Colon (tissue), 2 donors: Measurements from ENCODE around the gene RANBP17.

ENCODE experiments used
- FAIRE-seq: peaks from 2 replicates; lab custom pipeline; 2012; peaks lifted over from hg19 to GRCh38; lab: Jason Lieb, UNC
- donor health status: control.
- donor health status: control.

RANBP17 gene

DNA sequence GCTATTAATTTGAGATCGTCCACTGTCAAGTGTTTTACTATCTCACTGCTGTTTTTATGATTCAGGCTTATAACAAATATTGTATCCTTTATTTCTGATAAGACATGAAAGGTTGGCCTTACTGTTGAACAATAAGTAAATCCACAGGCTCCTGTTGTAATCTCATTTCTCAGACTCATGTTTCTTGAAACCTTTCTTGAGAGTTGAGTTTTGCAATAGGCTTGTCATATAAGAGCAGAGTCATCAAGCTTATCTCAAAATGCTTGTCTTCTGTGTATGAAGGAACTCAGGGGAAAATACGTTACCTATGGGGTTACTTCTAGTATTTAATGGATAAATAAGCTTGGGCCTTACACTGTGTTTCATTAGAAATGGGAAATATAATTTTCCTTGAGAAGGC is 438.0 kb downstream of the RANBP17 start:
- no peak for FAIRE-seq

DNA sequence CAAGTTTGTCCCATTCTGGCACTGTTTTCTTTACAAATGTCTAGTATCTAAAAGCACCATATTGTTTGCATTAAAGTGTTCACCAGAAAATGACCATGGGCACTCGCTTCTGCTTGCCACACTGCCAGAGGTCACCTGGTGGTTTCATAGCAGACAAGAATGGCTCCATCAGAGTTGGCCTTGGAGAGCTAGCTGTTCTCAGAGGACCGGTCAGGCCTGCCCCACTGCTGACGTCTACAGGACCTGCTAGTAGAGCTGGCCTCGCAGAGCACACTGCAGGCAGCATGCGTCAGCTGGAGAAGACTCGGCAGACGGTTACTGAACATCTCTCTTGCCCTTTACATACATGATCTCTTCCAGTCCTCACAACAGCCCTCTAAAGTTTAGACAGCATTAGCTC is 438.5 kb downstream of the RANBP17 start:
- no peak for FAIRE-seq

DNA sequence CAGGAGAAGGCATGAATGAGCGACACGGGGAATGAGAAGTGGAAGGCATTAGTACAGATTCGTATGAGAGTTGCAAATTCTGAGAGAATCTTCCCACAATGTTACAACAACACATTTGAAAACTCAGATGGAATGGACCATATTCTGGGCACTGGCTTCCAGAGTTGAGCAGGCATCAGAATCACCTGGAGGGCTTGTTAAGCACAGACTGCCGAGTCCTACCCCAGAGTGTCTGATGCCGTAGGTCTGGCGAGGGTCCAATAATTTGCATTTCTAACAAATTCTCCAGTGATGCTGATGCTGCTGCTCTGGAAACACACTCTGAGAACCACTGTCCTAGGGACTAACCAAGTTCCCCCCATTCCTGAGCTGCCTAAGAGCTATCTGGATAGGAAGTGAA is 444.3 kb downstream of the RANBP17 start:
- no peak for FAIRE-seq

DNA sequence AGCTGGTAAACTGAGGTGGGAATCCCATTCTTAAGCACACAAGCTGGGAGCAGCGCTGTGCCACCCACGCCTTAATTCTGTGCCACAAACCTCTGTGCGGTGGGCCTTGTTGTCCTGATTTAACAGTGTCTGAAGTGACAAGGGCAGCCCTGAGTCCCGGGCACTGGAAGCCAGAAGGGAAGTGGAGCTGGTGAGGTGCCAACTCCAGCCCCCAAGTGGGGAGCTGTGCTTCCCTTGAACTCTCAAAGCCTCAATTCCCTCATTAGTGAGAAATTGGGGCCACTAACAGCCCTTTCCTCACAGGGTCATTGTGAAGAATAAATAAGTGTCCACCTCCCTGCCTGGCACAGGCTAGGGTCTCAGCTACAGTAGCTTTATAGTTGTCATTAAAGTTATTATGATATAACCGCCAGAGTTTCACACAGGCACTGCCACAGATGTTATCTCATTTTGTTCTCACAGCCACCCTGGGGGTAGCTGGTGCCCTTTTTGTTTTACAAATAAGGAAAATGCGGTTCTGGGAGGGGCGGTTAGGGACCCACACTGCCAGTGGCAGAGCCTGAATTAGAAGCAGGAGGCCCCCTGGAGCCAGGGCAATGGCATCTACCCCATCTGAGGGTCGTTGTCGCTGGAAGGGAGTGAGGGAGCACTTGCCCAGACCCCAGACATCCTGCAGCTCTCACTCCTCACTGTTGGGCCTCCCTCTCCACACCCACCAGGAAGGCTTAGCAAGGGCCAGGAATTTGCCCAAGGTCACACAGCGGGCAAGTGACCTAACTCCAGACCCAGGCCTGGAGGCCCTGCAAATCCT is 445.2 kb downstream of the RANBP17 start:
- FAIRE-seq = no peak

DNA sequence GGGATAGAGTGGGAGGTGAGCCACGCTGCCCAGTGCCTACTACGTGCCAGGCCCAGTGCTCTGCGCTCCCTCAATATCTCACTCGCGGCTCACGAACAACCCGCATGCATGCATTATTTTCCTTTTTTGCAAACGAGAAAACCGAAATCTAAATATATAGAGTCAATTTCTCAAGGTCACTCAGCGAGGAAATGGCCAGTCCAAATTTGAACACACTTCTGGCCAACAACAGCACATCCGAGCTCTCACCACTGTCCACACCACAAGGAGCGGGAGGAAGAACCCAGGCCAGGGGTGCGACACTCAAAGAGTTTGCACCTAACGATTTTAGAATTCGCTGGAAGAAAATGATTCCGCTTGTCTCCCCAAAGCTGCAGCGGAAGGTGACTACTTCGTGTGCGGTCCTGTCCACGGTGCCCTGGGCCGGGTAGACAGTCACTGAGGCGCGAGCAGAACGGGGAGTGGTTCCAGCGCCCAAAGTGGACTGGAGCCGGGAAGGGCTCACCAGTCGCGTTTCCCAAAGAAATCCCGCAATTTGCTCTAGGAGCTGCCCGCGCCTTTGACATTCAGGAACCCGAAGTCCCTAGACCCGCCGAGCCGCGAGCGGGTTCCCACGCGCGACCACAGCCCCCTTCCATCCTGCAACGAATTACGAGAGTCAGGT is 446.1 kb downstream of the RANBP17 start:
- FAIRE-seq = no peak

DNA sequence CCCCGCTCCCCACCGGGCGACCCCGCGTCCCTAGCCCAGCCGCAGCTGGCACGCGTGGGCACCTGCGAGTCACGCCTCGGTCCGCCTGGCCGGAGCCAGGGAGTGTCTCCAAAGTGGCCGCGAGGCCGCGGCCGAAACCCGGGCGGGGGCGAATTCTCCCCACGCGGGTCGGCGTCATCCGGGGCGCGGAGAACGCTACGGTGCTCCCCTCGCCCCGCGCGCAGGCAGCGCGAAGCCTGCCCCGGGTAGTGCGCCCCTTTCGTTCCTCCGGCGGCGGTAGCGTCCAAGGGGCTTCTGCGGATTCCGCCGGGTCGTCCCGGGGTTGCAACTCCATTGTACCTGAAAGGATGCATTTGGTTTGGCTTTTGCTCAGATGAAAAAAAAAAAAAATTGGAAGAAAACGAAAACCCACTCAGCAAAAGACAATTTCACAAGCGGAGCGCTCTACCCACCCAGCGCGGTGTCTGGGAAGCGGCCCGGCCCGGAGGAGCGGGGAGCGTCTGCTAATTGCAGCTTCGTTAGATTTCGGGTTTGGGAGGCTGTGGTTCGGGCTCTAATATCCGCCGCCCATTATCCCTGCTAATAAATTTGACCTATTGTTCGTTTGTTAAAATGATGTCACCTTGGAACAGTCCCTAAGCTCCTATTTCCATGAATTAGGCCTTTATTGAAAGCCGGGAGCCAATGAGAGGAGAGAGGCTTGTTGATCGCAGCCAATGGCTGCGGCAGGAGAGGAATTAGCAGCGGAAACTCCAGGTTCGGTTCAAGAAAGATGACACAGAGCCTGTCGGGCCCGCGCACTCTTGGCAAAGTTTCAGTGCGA is 446.8 kb downstream of the RANBP17 start, which contains the start of gene TLX3:
TSS of gene TLX3 (plus strand) at position 796 of the 823 bp plus-strand sequence. CDS start 118 bp downstream, outside the sequence.
- no peak for FAIRE-seq

DNA sequence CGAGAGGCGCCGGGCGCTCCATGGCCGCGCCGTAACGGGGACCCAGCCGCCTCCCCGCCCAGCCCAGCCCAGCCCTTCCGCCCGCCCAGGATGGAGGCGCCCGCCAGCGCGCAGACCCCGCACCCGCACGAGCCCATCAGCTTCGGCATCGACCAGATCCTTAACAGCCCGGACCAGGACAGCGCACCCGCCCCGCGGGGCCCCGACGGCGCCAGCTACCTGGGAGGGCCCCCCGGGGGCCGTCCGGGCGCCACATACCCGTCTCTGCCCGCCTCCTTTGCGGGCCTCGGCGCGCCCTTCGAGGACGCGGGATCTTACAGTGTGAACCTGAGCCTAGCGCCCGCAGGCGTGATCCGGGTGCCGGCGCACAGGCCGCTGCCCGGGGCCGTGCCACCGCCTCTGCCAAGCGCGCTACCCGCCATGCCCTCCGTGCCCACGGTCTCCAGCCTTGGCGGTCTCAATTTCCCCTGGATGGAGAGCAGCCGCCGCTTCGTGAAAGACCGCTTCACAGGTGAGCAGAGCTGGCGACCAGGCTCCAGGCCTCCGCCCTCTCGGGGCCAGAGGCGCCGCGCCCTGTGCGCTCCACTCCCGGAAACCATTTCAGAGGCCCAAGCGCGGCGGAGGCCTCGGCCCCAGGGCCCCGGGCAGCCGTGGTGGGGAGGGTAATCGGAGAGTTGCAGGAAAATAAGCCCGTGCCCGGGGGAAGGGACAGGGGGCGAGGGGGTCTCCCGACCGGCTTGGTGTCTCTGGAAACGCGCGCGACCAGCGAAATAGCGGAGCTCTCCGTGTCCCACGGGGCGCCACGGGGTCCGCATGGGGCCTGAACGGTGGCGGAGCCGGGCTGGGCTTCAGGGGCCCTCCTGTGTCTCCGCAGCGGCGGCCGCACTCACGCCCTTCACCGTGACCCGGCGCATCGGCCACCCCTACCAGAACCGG is 447.7 kb downstream of the RANBP17 start:
- no peak for FAIRE-seq

DNA sequence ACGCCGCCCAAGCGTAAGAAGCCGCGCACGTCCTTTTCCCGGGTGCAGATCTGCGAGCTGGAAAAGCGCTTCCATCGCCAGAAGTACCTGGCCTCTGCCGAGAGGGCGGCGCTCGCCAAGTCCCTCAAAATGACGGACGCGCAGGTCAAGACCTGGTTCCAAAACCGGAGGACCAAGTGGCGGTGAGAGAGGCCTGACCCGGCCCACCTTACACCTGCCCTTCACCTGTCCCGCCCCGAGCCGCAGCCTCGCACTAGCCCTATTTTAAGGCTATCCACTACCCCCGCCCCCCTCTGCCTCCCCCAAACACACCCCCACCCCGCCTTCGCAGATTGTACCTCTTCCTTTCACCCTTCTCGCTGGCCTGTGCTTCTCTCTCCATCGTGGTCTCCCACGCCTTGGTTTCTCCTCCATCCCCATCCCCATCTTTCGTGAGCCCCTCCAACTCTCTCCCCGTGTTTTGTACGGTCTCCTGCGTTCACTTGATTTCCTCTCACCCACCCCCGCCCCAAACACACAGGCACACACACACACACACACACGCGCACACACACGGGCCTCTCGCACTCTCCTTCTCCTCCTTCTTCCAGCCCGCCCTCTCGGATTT is 448.5 kb downstream of the RANBP17 start:
- FAIRE-seq = no peak

DNA sequence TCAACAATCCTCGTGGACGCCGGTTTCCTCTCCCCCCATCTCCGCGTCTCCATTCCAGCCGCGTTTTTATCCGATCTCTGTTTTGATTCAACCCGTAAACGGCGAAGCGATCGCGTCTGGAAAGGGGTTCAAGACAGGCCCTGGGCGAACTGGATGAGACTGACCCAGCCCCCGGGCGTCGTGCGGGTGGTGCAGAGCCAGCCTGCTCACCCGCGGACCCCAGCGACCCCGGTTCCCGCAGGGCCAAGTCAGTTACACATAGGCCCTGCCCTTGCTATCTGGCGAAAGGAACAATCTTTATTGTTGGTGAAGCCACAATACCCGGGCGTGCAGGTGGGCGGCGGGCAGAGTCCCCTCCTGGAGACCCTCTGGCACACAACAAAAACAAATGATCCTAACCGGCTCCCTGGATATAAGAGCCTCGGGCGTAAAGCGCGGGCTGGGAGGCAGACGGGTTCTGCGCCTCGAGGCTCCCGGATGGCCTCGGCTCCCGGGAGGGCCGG is 449.1 kb downstream of the RANBP17 start:
- no peak for FAIRE-seq

DNA sequence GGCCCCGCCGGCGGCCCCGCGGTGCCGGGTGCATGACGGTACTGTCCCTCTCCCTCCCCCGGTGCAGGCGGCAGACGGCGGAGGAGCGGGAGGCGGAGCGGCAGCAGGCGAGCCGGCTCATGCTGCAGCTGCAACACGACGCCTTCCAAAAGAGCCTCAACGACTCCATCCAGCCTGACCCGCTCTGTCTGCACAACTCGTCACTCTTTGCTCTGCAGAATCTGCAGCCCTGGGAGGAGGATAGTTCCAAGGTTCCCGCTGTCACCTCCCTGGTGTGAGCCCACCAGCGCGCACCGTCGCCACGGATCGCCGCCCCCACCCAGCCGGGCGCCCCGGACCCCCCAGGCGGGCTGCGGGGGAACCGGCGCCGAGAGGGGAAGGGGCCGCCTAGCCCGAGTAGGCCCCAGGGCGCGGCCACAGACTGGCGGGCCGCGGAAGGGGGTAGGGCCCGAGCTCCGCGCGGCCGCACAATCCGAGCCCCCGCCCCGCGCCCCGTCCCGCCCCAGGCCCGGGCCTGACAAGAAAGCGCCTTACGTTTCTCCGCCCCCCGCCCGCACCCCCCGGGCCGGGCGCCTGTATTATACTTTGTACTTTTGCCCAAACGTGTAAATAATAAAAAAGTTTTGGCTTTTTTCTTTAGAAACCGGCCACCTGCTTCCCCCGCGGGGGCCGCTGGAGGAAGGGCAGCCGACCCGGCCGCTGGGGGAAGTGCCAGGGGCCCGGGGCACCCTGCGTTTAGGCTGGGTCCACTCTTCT is 449.7 kb downstream of the RANBP17 start:
- no peak for FAIRE-seq

DNA sequence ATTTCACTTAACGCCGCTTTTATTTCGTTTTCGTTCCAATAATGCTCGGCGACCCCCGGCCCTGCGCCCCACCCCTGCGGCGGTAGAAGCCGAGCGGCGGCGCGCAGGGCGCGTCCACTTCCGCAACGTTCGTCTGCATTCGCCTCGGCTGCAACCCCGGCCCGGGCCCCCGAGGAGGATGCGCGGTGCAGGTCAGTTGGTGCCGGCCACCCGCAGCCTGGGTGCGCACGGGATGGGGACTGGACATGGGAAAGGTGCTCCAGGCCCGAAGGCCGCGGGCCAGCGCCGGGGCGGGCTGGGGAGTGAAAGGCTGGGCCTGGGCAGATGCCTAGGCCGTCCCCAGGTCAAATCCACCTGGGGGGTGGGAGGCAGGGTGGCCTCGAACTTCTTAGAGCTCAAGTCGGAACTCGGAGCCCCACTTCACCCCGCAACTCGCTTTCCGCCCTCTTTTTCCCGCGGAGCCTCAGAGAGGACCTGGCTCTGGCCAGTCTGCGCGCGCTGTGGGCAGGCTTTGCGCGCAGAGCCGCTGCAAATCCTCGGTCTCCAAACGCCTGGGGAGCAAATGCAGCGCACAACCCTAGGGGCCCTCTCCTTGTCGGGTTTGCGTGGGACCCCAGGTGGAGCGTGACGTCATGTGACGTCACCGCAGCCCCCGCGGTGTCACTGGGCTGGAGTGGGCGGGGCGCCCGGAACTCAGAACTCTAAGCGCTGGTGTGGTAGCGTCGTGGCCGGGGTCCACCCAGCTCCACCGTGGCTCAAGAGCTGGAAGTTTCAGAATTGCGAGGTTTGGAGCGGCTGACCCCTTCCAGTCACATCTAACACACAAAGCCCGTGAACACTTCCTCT is 450.5 kb downstream of the RANBP17 start:
- no peak for FAIRE-seq

DNA sequence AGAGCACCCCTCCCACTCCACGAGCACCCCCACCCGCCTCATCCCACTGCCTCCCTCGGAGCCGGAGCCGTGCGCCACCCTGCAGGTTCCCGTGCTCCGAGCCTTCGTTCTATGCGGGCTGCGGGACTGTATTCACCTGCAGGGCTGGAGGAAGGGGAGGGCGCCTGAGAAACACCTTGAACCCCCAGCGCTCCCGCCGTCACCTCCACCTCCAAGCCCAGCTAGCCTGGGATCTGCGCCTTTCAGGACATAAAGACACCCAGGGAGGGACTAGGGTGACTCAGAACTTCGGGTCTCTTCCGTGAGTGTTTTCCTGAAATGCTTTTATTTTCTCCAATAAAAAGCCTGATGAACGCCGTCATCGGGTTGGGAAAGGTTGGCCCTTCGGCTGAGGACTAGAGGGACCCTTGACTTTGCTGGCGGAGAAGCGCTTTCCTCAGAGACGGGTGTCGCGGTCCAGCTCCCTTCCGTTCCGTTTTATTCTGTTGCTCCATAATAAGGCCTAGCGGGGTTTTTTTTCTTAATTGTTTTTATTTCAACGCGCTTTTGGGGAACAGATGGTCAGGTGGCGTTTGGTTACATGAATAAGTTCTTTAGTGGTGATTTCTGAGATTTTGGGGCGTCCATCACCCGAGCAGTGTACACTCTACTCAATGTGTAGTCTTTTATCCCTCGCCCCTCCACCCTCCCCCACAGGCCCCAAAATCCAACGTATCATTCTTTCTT is 451.8 kb downstream of the RANBP17 start:
- no peak for FAIRE-seq

DNA sequence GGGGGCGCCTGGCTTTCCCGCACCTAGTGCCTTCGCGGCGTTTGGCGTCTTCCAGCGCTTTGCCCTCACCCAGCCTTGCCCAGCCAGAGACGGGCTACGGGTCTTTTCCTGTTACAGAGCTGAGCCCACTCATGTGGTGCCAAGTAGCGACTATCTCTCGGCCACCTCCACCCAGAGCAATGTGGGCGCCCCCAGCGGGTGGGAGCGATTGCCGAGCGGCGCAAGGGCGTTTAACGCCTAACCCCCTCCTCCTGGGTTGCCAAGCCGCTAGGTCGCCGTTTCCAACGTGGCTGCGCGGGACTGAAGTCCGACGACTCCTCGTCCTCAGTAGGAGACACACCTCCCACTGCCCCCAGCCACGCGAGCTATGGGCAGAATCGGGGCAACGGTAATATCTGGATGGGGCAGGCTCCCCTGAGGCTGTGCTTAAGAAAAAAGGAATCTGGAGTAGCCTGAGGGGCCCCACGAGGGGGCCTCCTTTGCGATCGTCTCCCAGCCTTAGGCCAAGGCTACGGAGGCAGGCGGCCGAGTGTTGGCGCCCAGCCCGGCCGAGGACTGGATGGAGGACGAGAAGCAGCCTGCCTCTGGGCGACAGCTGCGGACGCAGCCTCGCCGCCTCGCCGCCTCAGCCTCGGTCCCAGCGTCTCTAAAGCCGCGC is 453.0 kb downstream of the RANBP17 start:
- FAIRE-seq = no peak

DNA sequence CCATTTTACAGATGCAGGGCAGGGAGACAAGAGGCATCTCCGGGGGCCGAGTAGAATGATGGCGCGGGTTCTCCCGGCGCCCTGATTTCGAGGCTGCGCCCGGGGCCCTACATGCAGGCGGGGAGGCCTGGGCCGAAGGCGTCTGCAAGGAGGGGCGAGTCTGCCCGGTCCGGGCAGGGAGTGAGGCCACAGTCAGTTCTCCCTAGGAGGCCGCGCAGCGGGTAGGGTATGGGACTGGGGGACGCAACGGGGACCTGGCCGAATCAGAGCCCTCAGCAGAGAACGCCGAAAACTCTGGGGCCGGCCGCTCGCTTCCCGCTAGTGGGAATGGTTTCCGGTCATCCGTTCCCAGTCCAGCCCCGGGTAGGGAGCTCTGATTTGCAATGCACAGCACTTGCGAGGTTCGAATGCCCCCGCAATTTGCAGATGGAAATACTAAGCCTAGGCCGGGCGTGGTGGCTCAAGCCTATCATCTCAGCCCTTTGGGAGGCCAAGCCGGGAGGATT is 453.6 kb downstream of the RANBP17 start:
- FAIRE-seq = no peak

DNA sequence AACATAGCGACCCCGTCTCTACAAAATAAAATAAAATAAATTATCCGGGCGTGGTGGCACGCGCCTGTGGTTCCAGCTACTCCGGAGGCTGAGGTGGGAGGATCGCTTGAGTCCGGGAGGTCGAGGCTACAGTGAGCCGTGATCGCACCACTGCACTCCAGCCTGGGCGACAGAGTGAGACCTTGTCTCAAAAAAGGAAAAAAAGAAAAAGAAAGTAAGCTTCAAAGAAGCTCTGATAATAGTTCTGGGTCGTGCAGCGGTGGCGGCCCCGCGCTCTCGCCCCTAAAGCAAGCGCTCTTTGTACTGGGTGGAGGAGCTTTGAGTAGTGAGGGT is 454.1 kb downstream of the RANBP17 start:
- no peak for FAIRE-seq

DNA sequence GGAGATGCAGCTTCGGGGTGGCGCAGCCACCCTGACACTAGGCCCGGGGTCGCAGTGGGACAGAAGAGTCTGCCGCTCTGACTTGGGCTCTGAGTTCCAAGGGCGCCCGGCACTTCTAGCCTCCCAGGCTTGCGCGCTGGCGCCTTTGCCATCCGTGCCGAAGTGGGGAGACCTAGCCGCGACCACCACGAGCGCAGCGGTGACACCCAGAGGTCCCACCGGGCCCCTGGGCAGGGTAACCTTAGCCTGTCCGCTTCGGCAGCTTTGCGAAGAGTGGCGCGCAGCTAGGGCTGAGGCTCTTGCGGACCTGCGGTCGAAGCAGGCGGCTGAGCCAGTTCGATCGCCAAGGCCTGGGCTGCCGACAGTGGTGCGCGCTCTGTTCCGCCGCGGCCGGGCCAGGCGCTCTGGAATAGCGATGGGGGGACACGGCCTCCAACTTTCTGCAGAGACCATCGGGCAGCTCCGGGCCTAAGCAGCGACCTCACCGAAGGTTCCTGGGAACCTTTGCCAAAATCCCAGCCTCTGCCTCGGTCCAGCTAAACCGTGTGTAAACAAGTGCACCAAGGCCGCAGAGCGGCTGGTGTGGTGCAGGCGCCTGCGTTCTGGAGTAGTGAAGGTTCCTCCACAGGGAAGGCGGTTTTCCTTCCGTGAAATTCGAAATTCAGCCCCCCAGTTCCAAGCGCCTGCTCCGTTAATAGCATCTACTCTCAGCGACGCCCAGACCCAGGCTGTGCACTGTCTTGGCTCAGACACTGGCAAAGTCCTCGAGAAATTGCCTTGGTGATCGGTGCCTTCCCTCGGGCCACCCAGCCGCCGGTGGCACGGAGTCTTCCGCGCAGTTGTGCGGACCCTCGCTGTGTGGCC is 454.7 kb downstream of the RANBP17 start:
- no peak for FAIRE-seq

DNA sequence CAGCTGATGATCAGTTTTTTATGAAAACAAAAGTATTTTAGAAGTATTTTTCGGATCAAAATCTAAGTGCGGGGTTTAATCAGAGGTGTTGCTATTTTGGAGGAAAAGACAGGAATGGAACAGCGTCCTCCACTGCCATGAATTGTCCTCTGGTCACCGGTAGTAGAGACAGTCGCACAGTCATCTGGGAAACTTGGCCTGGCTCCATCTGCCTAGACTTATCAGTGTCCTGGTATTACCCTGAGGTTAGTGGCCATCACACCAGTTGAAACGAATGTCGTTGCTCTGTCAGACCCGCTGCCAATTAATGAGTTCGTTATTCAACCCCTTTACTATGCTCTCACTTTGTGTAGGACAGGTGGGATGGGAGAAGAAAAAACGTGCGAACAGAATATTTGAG is 455.4 kb downstream of the RANBP17 start:
- no peak for FAIRE-seq
